Astrocyte (in vitro differentiated cells and primary cell): ENCODE results near the gene F12. TPM values are rescaled to one million over a fixed set of nuclear protein-coding genes. Genes with fewer than 3 reads are reported as not detected.

Experiments
- DNase-seq: peaks from one replicate; pipeline ENCODE4 v3.0.0-alpha.2; 2010; ENCODE audit warnings: low read depth
- FAIRE-seq: peaks from 2 replicates; lab custom pipeline; 2011; peaks lifted over from hg19 to GRCh38; lab: Jason Lieb, UNC
- H2AFZ ChIP-seq: 2 replicates; pipeline ENCODE4 v1.6.0; 2012; ENCODE audit warnings: low read depth, low read length, inconsistent platforms
- H3K27ac ChIP-seq: 2 replicates; pipeline ENCODE4 v1.5.1; 2011; ENCODE audit warnings: low read depth, low read length, inconsistent platforms
- H3K27me3 ChIP-seq: 2 replicates; pipeline ENCODE4 v1.6.0; 2011; ENCODE audit warnings: low read length, inconsistent platforms; ENCODE audit not compliant: insufficient read depth
- H3K36me3 ChIP-seq: 2 replicates; pipeline ENCODE4 v1.5.1; 2011; ENCODE audit warnings: low read length, inconsistent platforms; ENCODE audit not compliant: insufficient read depth
- H3K4me1 ChIP-seq: 2 replicates; pipeline ENCODE4 v1.5.1; 2011; ENCODE audit warnings: low read length, inconsistent platforms; ENCODE audit not compliant: insufficient read depth
- H3K4me2 ChIP-seq: 2 replicates; pipeline ENCODE4 v1.6.0; 2012; ENCODE audit warnings: low read length, inconsistent platforms
- H3K4me3 ChIP-seq: 2 replicates; pipeline ENCODE4 v1.5.1; 2011; ENCODE audit warnings: low read depth, mild to moderate bottlenecking, low read length, inconsistent platforms; ENCODE audit not compliant: insufficient read depth
- H3K79me2 ChIP-seq: 2 replicates; pipeline ENCODE4 v1.6.0; 2012; ENCODE audit warnings: mild to moderate bottlenecking, low read length, inconsistent platforms; ENCODE audit not compliant: insufficient read depth
- H3K9ac ChIP-seq: 2 replicates; pipeline ENCODE4 v1.6.0; 2012; ENCODE audit warnings: mild to moderate bottlenecking, low read length, inconsistent platforms
- H3K9me3 ChIP-seq: 2 replicates; pipeline ENCODE4 v1.5.1; 2012; ENCODE audit warnings: low read depth, mild to moderate bottlenecking, low read length, inconsistent platforms; ENCODE audit not compliant: insufficient read depth
- H4K20me1 ChIP-seq: 2 replicates; pipeline ENCODE4 v1.6.0; 2012; ENCODE audit warnings: low read length, inconsistent platforms; ENCODE audit not compliant: insufficient read depth
- H3K27ac Mint-ChIP-seq: one replicate; pipeline ENCODE4 v1.8.0; 2021; ENCODE audit warnings: mild to moderate bottlenecking, mixed read lengths; ENCODE audit not compliant: unreplicated experiment
- H3K27me3 Mint-ChIP-seq: one replicate; pipeline ENCODE4 v1.8.0; 2021; ENCODE audit warnings: low read depth, mixed read lengths; ENCODE audit not compliant: unreplicated experiment
- H3K36me3 Mint-ChIP-seq: one replicate; pipeline ENCODE4 v1.8.0; 2021; ENCODE audit warnings: low read depth, mixed read lengths; ENCODE audit not compliant: unreplicated experiment
- H3K4me1 Mint-ChIP-seq: one replicate; pipeline ENCODE4 v1.8.0; 2021; ENCODE audit warnings: low read depth, mixed read lengths; ENCODE audit not compliant: unreplicated experiment
- H3K4me3 Mint-ChIP-seq: one replicate; pipeline ENCODE4 v1.8.0; 2021; ENCODE audit warnings: mild to moderate bottlenecking, moderate library complexity, mixed read lengths; ENCODE audit not compliant: unreplicated experiment
- H3K9me3 Mint-ChIP-seq: one replicate; pipeline ENCODE4 v1.8.0; 2021; ENCODE audit warnings: mild to moderate bottlenecking, mixed read lengths; ENCODE audit not compliant: unreplicated experiment
- CTCF ChIP-seq: IDR thresholded peaks from 2 replicates; pipeline ENCODE4 v1.5.1; 2011; ENCODE audit warnings: low read depth, mild to moderate bottlenecking, inconsistent platforms, low read length, moderate library complexity; ENCODE audit not compliant: insufficient read depth
- EZH2 ChIP-seq: IDR thresholded peaks from 2 replicates; pipeline ENCODE4 v1.6.1; 2012; ENCODE audit warnings: mild to moderate bottlenecking, low read length, inconsistent platforms; ENCODE audit not compliant: insufficient read depth
- total RNA-seq: library from RNA; stranded (reverse); gene quantifications from 2 replicates; pipeline ENCODE4 v1.2.1, GENCODE V29; 2021

F12 gene
- total RNA-seq, 1 donor from 2014 or later, result 3.0 TPM

- Histone ChIP-seq H3K9ac (no peak overlapping the region), H3K4me3 (no peak overlapping the region), H4K20me1 (no peaks in the 10 kb centered on the region), H3K36me3 (no peaks in the 10 kb centered on the region), H3K27me3 (peaks cover 40% of the 10 kb centered on the region), H3K4me1 (peaks cover 15% of the 10 kb centered on the region), H3K27ac (no peak overlapping the region), H3K9me3 (no peaks in the 10 kb centered on the region), H2AFZ (no peak overlapping the region), H3K4me2 (no peak overlapping the region), H3K79me2 (no peaks in the 10 kb centered on the region)
- peaks cover 52% of the 10 kb centered on the region for H3K27me3 Mint-ChIP-seq
- no peak overlapping the region for H3K4me3 Mint-ChIP-seq
- H3K4me1 Mint-ChIP-seq, result no peaks in the 10 kb centered on the region
- H3K27ac Mint-ChIP-seq, result no peak overlapping the region
- TF ChIP-seq EZH2 (no peak), CTCF (no peak)
- H3K9me3 Mint-ChIP-seq, result no peaks in the 10 kb centered on the region
- DNase-seq, result no peak
- H3K36me3 Mint-ChIP-seq, result no peaks in the 10 kb centered on the region
- FAIRE-seq, result no peak
These were observed 11.4 kb downstream of the F12 start for GRCh38 chr5:177397875-177398390.

- Mint-ChIP-seq H3K4me3 (no peak overlapping the region), H3K4me1 (no peaks in the 10 kb centered on the region), H3K9me3 (no peaks in the 10 kb centered on the region), H3K27me3 (peaks cover 47% of the 10 kb centered on the region), H3K27ac (no peak overlapping the region), H3K36me3 (no peaks in the 10 kb centered on the region)
- FAIRE-seq, result no peak
- Histone ChIP-seq H3K4me3 (no peak overlapping the region), H3K36me3 (no peaks in the 10 kb centered on the region), H3K9ac (no peak overlapping the region), H2AFZ (no peak overlapping the region), H3K79me2 (no peaks in the 10 kb centered on the region), H3K9me3 (no peaks in the 10 kb centered on the region), H3K4me2 (no peak overlapping the region), H3K4me1 (peaks cover 11% of the 10 kb centered on the region), H4K20me1 (no peaks in the 10 kb centered on the region), H3K27me3 (peaks cover 30% of the 10 kb centered on the region), H3K27ac (no peak overlapping the region)
- no peak for TF ChIP-seq EZH2
- TF ChIP-seq CTCF, result no peak
- no peak for DNase-seq
These were observed 12.6 kb downstream of the F12 start for GRCh38 chr5:177396807-177397206.

GRCh38 chr5:177396078-177396477 is 13.3 kb downstream of the F12 start:
- H3K27me3 Mint-ChIP-seq, result peaks cover 45% of the 10 kb centered on the region
- H3K4me1 Mint-ChIP-seq, result no peaks in the 10 kb centered on the region
- Histone ChIP-seq H3K9ac (no peak overlapping the region), H3K36me3 (no peaks in the 10 kb centered on the region), H3K4me1 (peaks cover 11% of the 10 kb centered on the region), H3K79me2 (no peaks in the 10 kb centered on the region), H3K4me2 (no peak overlapping the region), H3K27ac (no peak overlapping the region), H3K9me3 (no peaks in the 10 kb centered on the region), H2AFZ (no peak overlapping the region), H3K27me3 (peaks cover 23% of the 10 kb centered on the region), H4K20me1 (no peaks in the 10 kb centered on the region), H3K4me3 (no peak overlapping the region)
- TF ChIP-seq CTCF (no peak), EZH2 (no peak)
- DNase-seq (no peak), FAIRE-seq (no peak)
- no peak overlapping the region for H3K27ac Mint-ChIP-seq
- no peaks in the 10 kb centered on the region for H3K36me3 Mint-ChIP-seq
- H3K4me3 Mint-ChIP-seq, result no peak overlapping the region
- no peaks in the 10 kb centered on the region for H3K9me3 Mint-ChIP-seq
